Ishikawa (cell line): Measurements from ENCODE around the gene MON2.

ENCODE experiments used
- EGR1 ChIP-seq: IDR thresholded peaks from 2 replicates; pipeline ENCODE4 v1.6.1; 2012
- EP300 ChIP-seq: IDR thresholded peaks from 2 replicates; pipeline ENCODE4 v1.6.1; 2012; ENCODE audit warnings: borderline replicate concordance
- MAX ChIP-seq: IDR thresholded peaks from 2 replicates; pipeline ENCODE4 v1.6.1; 2012
- TAF1 ChIP-seq: IDR thresholded peaks from 2 replicates; pipeline ENCODE4 v1.6.1; 2012; ENCODE audit warnings: low read depth, mild to moderate bottlenecking
- TCF12 ChIP-seq: IDR thresholded peaks from 2 replicates; pipeline ENCODE4 v1.6.1; 2012; ENCODE audit warnings: low read depth

GRCh38 chr12:62469704-62470103, 3.1 kb downstream of the MON2 start:
- no peak for TF ChIP-seq TAF1
- TF ChIP-seq TCF12 = no peak
- TF ChIP-seq EP300 = no peak
- TF ChIP-seq MAX = no peak
- no peak for TF ChIP-seq EGR1
